DOHH2 (cell line): ENCODE data around the gene PRMT1.

Experiments
- CTCF ChIP-seq: fragments of 200-600 bp; sonication (generic); IDR thresholded peaks from one replicate; pipeline ENCODE4 v1.5.1; 2014; ENCODE audit warnings: antibody characterized with exemption, mild to moderate bottlenecking, low read depth, low read length; ENCODE audit not compliant: poor library complexity, severe bottlenecking
- EZH2phosphoT487 ChIP-seq: fragments of 200-600 bp; sonication (generic); IDR thresholded peaks from 2 replicates; pipeline ENCODE4 v1.6.1; 2017; ENCODE audit warnings: borderline replicate concordance, mild to moderate bottlenecking, antibody characterized with exemption, low read length, moderate library complexity, mixed read lengths

GRCh38 chr19:49686503-49687088 lies 9.5 kb downstream of the PRMT1 start:
- no peak for TF ChIP-seq CTCF
- TF ChIP-seq EZH2phosphoT487: no peak
